Transverse colon (tissue), 4 donors: ENCODE results near the gene TOP2A.

Experiments used
- EP300 ChIP-seq: sonication (generic); formaldehyde crosslinking; IDR thresholded peaks from one replicate; pipeline ENCODE4 v1.6.1; 2017; ENCODE audit warnings: antibody characterized with exemption, low read depth
- POLR2A ChIP-seq: fragments of 450-650 bp; IDR thresholded peaks from one replicate; pipeline ENCODE4 v1.6.1; 2016; ENCODE audit warnings: antibody characterized with exemption, mild to moderate bottlenecking, moderate library complexity
- POLR2AphosphoS5 ChIP-seq, 3 donors: sonication (generic); formaldehyde crosslinking; IDR thresholded peaks; one replicate each; pipeline ENCODE4 v1.6.1; 2016; ENCODE audit warnings: antibody characterized with exemption in 3 of 3
- TF ChIP-seq, protein P1 (sequence below), 5 experiments: fragments of 200-600 bp in 3 of 5; fragments of 450-650 bp in 2 of 5; sonication (generic) in 3 of 5; IDR thresholded peaks; 1 replicate in 2 of 5; 2 replicates in 3 of 5; pipeline ENCODE4 v1.5.1; 2016 to 2017; ENCODE audit warnings: antibody characterized with exemption in 5 of 5, inconsistent platforms in 3 of 5, mild to moderate bottlenecking in 2 of 5, moderate library complexity in 1 of 5

DNA sequence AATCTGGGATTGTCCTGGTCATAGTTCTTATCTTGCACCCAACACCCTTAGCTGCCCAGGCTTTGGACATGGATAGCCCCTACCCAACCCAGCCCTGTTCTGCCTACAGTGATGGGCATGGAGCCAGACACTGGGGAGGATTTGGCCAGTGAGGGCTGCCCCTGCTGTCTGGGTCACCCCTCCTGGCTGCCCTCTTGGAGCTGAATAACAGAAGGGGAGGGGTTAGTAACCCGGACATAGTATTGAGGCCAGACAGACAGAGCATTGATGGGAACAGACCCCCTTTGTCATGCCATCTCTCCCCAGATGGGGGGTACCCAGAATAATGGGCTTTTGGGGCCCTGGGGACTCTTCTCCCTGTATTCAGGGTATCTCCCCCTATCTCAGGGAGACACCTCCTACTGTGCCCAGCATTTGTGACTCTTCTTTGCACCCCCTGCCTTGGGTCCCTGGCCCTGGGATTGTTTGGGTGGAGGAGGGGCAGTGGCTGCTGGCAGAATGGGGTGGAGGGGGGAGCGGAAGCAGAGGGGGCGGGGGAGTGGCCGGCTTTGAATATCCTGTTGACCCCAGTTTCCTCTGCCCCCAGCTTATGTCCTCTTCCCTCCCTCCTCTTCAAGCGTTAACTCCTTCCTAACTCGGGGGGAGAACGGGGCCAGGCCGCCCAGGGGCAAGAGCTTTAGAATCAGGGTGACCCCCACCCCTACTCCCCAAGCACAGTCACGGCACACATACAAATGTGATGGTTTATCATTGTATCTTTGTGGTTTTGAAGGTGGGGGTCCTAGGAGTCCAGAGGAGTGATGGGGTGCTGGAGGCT is 70.2 kb downstream of the TOP2A start:
- TF ChIP-seq, protein P1, sequence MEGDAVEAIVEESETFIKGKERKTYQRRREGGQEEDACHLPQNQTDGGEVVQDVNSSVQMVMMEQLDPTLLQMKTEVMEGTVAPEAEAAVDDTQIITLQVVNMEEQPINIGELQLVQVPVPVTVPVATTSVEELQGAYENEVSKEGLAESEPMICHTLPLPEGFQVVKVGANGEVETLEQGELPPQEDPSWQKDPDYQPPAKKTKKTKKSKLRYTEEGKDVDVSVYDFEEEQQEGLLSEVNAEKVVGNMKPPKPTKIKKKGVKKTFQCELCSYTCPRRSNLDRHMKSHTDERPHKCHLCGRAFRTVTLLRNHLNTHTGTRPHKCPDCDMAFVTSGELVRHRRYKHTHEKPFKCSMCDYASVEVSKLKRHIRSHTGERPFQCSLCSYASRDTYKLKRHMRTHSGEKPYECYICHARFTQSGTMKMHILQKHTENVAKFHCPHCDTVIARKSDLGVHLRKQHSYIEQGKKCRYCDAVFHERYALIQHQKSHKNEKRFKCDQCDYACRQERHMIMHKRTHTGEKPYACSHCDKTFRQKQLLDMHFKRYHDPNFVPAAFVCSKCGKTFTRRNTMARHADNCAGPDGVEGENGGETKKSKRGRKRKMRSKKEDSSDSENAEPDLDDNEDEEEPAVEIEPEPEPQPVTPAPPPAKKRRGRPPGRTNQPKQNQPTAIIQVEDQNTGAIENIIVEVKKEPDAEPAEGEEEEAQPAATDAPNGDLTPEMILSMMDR (IDR thresholded peaks at IDR 0.05) = no peak
- no peak for TF ChIP-seq POLR2A
- TF ChIP-seq EP300 = no peak
- no peak for TF ChIP-seq POLR2AphosphoS5 (IDR thresholded peaks at IDR 0.05)
